Bronchial epithelial cell (primary cell): ENCODE measurements around the gene PIN1. TPM values are rescaled to one million over a fixed set of nuclear protein-coding genes. Genes with fewer than 3 reads are reported as not detected.

Experiments used
- DNase-seq: peaks from one replicate; pipeline ENCODE4 v3.0.0-alpha.2; 2010; ENCODE audit warnings: low read depth
- FAIRE-seq: peaks from 2 replicates; lab custom pipeline; 2011; peaks lifted over from hg19 to GRCh38; lab: Jason Lieb, UNC
- H3K27me3 ChIP-seq: 2 replicates; pipeline ENCODE4 v1.5.1; 2011; ENCODE audit warnings: low read length; ENCODE audit not compliant: control insufficient read depth, insufficient read depth
- H3K36me3 ChIP-seq: 2 replicates; pipeline ENCODE4 v1.5.1; 2011; ENCODE audit warnings: low read length; ENCODE audit not compliant: control insufficient read depth, insufficient read depth
- H3K4me3 ChIP-seq: 2 replicates; pipeline ENCODE4 v1.5.1; 2011; ENCODE audit warnings: mild to moderate bottlenecking, low read depth, low read length, control low read depth
- CTCF ChIP-seq: IDR thresholded peaks from 2 replicates; pipeline ENCODE4 v1.5.1; 2011; ENCODE audit warnings: mild to moderate bottlenecking, moderate library complexity, low read length, control low read depth, inconsistent platforms; ENCODE audit not compliant: insufficient read depth, severe bottlenecking
- total RNA-seq: library from RNA; depleted of rRNA; stranded (reverse); fragments of >200 nt; gene quantifications from 2 replicates; pipeline ENCODE4 v1.2.1, GENCODE V29; 2014

PIN1 gene
- total RNA-seq, 1 donor from 2014 or later: 61.3 TPM

- H3K27me3 ChIP-seq: no peaks in the 10 kb centered on the region
- DNase-seq: peak; percentile 92
- H3K4me3 ChIP-seq: peak overlapping the region; percentile 79
- no peak for FAIRE-seq
- no peak for TF ChIP-seq CTCF
- H3K36me3 ChIP-seq: no peaks in the 10 kb centered on the region
Measured at GRCh38 chr19:9791552-9792205, 43.4 kb upstream of the PIN1 start.

- Histone ChIP-seq H3K4me3 (peak overlapping the region; percentile 79), H3K27me3 (no peaks in the 10 kb centered on the region), H3K36me3 (no peaks in the 10 kb centered on the region)
- peak; percentile 80 for DNase-seq
- FAIRE-seq: no peak
- TF ChIP-seq CTCF: no peak
Measured at GRCh38 chr19:9792206-9793070, 42.7 kb upstream of the PIN1 start.

- no peak for TF ChIP-seq CTCF
- DNase-seq (peak; percentile 28), FAIRE-seq (no peak)
Measured at GRCh38 chr19:9793071-9793591, 42.0 kb upstream of the PIN1 start.

GRCh38 chr19:9796113-9796773, 38.9 kb upstream of the PIN1 start:
- Histone ChIP-seq H3K4me3 (no peak overlapping the region), H3K27me3 (no peaks in the 10 kb centered on the region), H3K36me3 (no peaks in the 10 kb centered on the region)
- TF ChIP-seq CTCF: peak; percentile 88
- FAIRE-seq: peak; percentile 72
- DNase-seq: peak; percentile 89

More at GRCh38 chr19:9793071-9793591, 42.0 kb upstream of the PIN1 start:
- peak overlapping the region; percentile 79 for H3K4me3 ChIP-seq
- no peaks in the 10 kb centered on the region for H3K36me3 ChIP-seq
- H3K27me3 ChIP-seq: no peaks in the 10 kb centered on the region

GRCh38 chr19:9797871-9798270, 37.2 kb upstream of the PIN1 start:
- no peak for TF ChIP-seq CTCF
- FAIRE-seq (no peak), DNase-seq (peak; percentile 73)
- H3K36me3 ChIP-seq: no peaks in the 10 kb centered on the region
- H3K4me3 ChIP-seq: no peak overlapping the region
- H3K27me3 ChIP-seq: no peaks in the 10 kb centered on the region
